Gastrocnemius medialis (tissue), 4 donors: ENCODE measurements around the gene SH2B3.

Experiments
- CTCF ChIP-seq, 5 experiments: fragments of 450-650 bp in 3 of 5; fragments of 200-600 bp in 2 of 5; sonication (generic) in 2 of 5; IDR thresholded peaks in 4 of 5; conservative IDR thresholded peaks in 1 of 5; 1 replicate in 4 of 5; 2 replicates in 1 of 5; pipeline ENCODE4 v1.5.1; 2016 to 2019; ENCODE audit warnings: antibody characterized with exemption in 5 of 5, mild to moderate bottlenecking in 3 of 5, moderate library complexity in 3 of 5
- POLR2A ChIP-seq, 2 donors: fragments of 450-650 bp; IDR thresholded peaks; one replicate each; pipeline ENCODE4 v1.6.1; 2017; ENCODE audit warnings: antibody characterized with exemption in 2 of 2, mild to moderate bottlenecking in 2 of 2, moderate library complexity in 2 of 2

GRCh38 chr12:111401167-111401605, 4.5 kb upstream of the SH2B3 start:
- TF ChIP-seq CTCF (IDR thresholded peaks at IDR 0.05 in 4 of 5, conservative IDR thresholded peaks at IDR 0.05 in 1 of 5) (no peak), POLR2A (IDR thresholded peaks at IDR 0.05) (no peak)
